Right lobe of liver (tissue), 6 donors: ENCODE results near the gene SHC4. TPM values are rescaled to one million over a fixed set of nuclear protein-coding genes. Genes with fewer than 3 reads are reported as not detected.

Source experiments
- ATAC-seq, 4 donors: fragments of 200-7000 bp; cut with Tn5 transposase; one replicate each; pipeline ENCODE4 v1.9.1; 2020; ENCODE audit warnings: mild to moderate bottlenecking in 4 of 4, moderate library complexity in 4 of 4
- DNase-seq, 3 donors: peaks; one replicate each; pipeline ENCODE4 v3.0.0-alpha.2; 2020
- H3K27ac ChIP-seq, 3 donors: fragments of 200-600 bp; one replicate each; pipeline ENCODE4 v1.8.0; 2022
- H3K27me3 ChIP-seq, 2 donors: fragments of 200-600 bp; one replicate each; pipeline ENCODE4 v1.8.0; 2022
- H3K36me3 ChIP-seq, 4 donors: fragments of 200-600 bp; sonication (generic) in 1 of 4; one replicate each; pipeline versions ENCODE4 v1.5.1 to v1.8.0; 2017 to 2022; ENCODE audit warnings: control low read depth in 1 of 4
- H3K4me1 ChIP-seq, 4 donors: fragments of 200-600 bp; sonication (generic) in 1 of 4; one replicate each; pipeline versions ENCODE4 v1.5.1 to v1.8.0; 2017 to 2022; ENCODE audit warnings: control low read depth in 1 of 4
- H3K4me3 ChIP-seq, 3 donors: fragments of 200-600 bp; one replicate each; pipeline ENCODE4 v1.8.0; 2022
- H3K9me3 ChIP-seq, 4 donors: fragments of 200-600 bp; sonication (generic) in 1 of 4; one replicate each; pipeline versions ENCODE4 v1.5.1 to v1.8.0; 2017 to 2022; ENCODE audit warnings: control low read depth in 1 of 4
- POLR2A ChIP-seq: fragments of 450-650 bp; IDR thresholded peaks from one replicate; pipeline ENCODE4 v1.6.1; 2017; ENCODE audit warnings: antibody characterized with exemption, mild to moderate bottlenecking
- WGBS: methylation state at CpG from one replicate; pipeline ENCODE4 v1.1.6; 2018; ENCODE audit warnings: low coverage, low lambda C conversion rate; ENCODE audit not compliant: insufficient coverage; ENCODE audit errors: missing lambda C conversion rate; 5-methylcytosine and 5-hydroxymethylcytosine counted together
- intact Hi-C, 2 donors: fragments of 100-400 bp; cut with DNase I; formaldehyde crosslinking; loops; one replicate each; pipeline versions ENCODE4 v1.11.2 to v1.14.1; 2022
- total RNA-seq, 6 experiments: library from RNA; depleted of rRNA in 2 of 6; stranded (reverse); fragments of >200 nt in 2 of 6; fragmentation: NEBNext Ultra II Directional in 3 of 6; extraction: Animal tissue kit (Norgen Biotek cat#: 25700) in 3 of 6; gene quantifications; one replicate each; pipeline versions ENCODE4 v1.1.0 to v1.2.4, GENCODE V29; 2016 to 2023
- TF ChIP-seq, protein P1 (sequence below), 4 donors: fragments of 200-600 bp in 3 of 4; fragments of 450-650 bp in 1 of 4; IDR thresholded peaks; one replicate each; pipeline versions ENCODE4 v1.5.1 to v1.8.0; 2016 to 2022; ENCODE audit warnings: antibody characterized with exemption in 4 of 4, mild to moderate bottlenecking in 2 of 4
- donor health status: DM: no; HTN: yes; CAD: no.
- donor health status: DM: no; HTN: no; CAD: no.
- donor health status: DM: no; HTN: no; CAD: no.
- donor health status: DM: no; HTN: yes; CAD: no.
- donor health status: DM: no; HTN: yes; CAD: no.

Gene SHC4
- total RNA-seq, 6 experiments from 2014 or later = 0.04 to 0.87 (median 0.04) TPM; not detected in 3

- DNase-seq (no peak), ATAC-seq (no peak)
- no peak for TF ChIP-seq POLR2A
- TF ChIP-seq, protein P1, sequence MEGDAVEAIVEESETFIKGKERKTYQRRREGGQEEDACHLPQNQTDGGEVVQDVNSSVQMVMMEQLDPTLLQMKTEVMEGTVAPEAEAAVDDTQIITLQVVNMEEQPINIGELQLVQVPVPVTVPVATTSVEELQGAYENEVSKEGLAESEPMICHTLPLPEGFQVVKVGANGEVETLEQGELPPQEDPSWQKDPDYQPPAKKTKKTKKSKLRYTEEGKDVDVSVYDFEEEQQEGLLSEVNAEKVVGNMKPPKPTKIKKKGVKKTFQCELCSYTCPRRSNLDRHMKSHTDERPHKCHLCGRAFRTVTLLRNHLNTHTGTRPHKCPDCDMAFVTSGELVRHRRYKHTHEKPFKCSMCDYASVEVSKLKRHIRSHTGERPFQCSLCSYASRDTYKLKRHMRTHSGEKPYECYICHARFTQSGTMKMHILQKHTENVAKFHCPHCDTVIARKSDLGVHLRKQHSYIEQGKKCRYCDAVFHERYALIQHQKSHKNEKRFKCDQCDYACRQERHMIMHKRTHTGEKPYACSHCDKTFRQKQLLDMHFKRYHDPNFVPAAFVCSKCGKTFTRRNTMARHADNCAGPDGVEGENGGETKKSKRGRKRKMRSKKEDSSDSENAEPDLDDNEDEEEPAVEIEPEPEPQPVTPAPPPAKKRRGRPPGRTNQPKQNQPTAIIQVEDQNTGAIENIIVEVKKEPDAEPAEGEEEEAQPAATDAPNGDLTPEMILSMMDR (IDR thresholded peaks at IDR 0.05) = no peak
- H3K4me1 ChIP-seq = no peaks in the 10 kb centered on the region
- no peak overlapping the region for H3K27ac ChIP-seq
- no peaks in the 10 kb centered on the region for H3K36me3 ChIP-seq
- WGBS = 51% methylated on average over 12 of the region's 13 CpGs
- no peak overlapping the region for H3K4me3 ChIP-seq
- no peaks in the 10 kb centered on the region for H3K9me3 ChIP-seq
- H3K27me3 ChIP-seq = no peaks in the 10 kb centered on the region
- intact Hi-C loops = no loop called here
These were observed 66.6 kb downstream of the SHC4 start for GRCh38 chr15:48896869-48897814.

GRCh38 chr15:48893311-48893710 is 70.4 kb downstream of the SHC4 start:
- H3K4me3 ChIP-seq = no peak overlapping the region
- H3K27ac ChIP-seq = no peak overlapping the region
- H3K36me3 ChIP-seq = no peaks in the 10 kb centered on the region
- TF ChIP-seq POLR2A = no peak
- TF ChIP-seq, protein P1 (IDR thresholded peaks at IDR 0.05) = no peak
- no peak for ATAC-seq
- no peak for DNase-seq
- no peaks in the 10 kb centered on the region for H3K9me3 ChIP-seq
- no peaks in the 10 kb centered on the region for H3K4me1 ChIP-seq
- no peaks in the 10 kb centered on the region for H3K27me3 ChIP-seq
- 32% methylated on average over 3 of the region's 3 CpGs for WGBS
- intact Hi-C loops = no loop called here

- Histone ChIP-seq H3K9me3 (no peaks in the 10 kb centered on the region), H3K36me3 (no peaks in the 10 kb centered on the region), H3K4me3 (no peak overlapping the region), H3K27ac (no peak overlapping the region), H3K4me1 (no peaks in the 10 kb centered on the region), H3K27me3 (no peaks in the 10 kb centered on the region)
- ATAC-seq (no peak), DNase-seq (no peak)
- intact Hi-C loops = no loop called here
- WGBS = 71% methylated on average over 5 of the region's 6 CpGs
- no peak for TF ChIP-seq POLR2A
- TF ChIP-seq, protein P1 (IDR thresholded peaks at IDR 0.05) = no peak
These were observed 72.4 kb downstream of the SHC4 start for GRCh38 chr15:48891232-48891765.

DNA sequence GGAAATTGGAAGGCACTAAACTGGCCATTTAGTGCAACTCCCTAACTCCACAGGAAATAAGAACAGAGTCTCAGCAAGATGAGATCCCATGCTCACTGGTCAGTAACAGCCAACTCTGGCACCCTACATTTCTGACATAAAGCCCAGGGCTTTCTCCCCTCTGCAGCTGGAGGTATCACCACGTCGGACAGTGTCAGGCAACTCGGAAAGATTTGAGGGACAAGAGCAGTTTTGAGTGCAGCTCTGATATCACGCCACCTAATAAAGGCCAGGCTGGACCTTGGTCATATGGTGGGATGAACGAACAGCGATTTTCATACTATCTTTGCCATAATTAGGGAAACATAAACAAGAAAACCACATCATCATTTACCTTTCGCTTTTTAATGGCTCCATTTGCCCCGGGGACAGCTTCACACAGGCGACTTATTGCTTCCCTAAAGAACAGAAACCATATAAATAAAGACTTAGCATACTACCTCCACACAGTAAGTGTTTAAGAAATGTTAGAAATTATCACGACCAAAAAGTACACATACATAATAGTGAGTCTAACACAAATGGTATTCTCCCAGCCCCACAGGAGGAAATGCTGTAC is 73.2 kb downstream of the SHC4 start:
- intact Hi-C loops = no loop called here
- Histone ChIP-seq H3K4me3 (no peak overlapping the region), H3K36me3 (no peaks in the 10 kb centered on the region), H3K9me3 (no peaks in the 10 kb centered on the region), H3K27me3 (no peaks in the 10 kb centered on the region), H3K4me1 (no peaks in the 10 kb centered on the region), H3K27ac (no peak overlapping the region)
- no peak for ATAC-seq
- DNase-seq = no peak
- TF ChIP-seq POLR2A = no peak
- TF ChIP-seq, protein P1 (IDR thresholded peaks at IDR 0.05) = no peak
- 79% methylated on average over 8 of the region's 10 CpGs for WGBS
